Renal cortex interstitium (tissue), 11 donors: Measurements from ENCODE around the gene CD151. TPM values are rescaled to one million over a fixed set of nuclear protein-coding genes. Genes with fewer than 3 reads are reported as not detected.
A peak's percentile ranks its signal among the peaks of the same experiment; 100 is the strongest.

Experiments used
- DNase-seq, 11 donors: peaks; one replicate each; pipeline ENCODE4 v3.0.0-alpha.2; 2013; ENCODE audit warnings: low read depth in 9 of 11, low spot score in 4 of 11; ENCODE audit errors: extremely low read depth in 1 of 11
- polyA plus RNA-seq, 3 donors: library from polyadenylated mRNA; unstranded; fragments of 120-200 nt; gene quantifications; one replicate each; pipeline ENCODE4 v1.2.1, GENCODE V29; 2013; ENCODE audit not compliant: insufficient read length in 3 of 3

Gene CD151
- polyA plus RNA-seq, 3 donors, result 140 to 214 (median 206) TPM

- DNase-seq, result no peak
These were observed 28.8 kb upstream of the CD151 start for GRCh38 chr11:803770-804598.

DNA sequence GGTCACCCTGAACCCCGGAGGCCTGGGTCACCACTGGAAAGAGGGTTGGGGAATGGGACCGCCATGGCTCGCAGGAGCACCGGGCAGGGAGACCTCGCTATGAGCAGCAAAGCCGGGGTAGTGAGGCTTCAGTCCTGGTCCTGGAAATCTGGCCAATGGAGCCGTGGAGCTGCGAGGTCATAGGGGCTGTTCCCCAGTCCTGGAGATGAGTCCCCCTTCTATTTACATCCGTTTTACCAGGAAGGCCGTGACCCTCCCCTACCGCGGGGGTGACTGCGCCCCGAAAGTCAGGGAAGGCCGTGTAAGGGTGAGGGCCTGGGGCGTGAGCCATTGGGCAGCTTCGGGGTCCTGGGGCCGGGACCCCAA lies 28.2 kb upstream of the CD151 start:
- no peak for DNase-seq

DNA sequence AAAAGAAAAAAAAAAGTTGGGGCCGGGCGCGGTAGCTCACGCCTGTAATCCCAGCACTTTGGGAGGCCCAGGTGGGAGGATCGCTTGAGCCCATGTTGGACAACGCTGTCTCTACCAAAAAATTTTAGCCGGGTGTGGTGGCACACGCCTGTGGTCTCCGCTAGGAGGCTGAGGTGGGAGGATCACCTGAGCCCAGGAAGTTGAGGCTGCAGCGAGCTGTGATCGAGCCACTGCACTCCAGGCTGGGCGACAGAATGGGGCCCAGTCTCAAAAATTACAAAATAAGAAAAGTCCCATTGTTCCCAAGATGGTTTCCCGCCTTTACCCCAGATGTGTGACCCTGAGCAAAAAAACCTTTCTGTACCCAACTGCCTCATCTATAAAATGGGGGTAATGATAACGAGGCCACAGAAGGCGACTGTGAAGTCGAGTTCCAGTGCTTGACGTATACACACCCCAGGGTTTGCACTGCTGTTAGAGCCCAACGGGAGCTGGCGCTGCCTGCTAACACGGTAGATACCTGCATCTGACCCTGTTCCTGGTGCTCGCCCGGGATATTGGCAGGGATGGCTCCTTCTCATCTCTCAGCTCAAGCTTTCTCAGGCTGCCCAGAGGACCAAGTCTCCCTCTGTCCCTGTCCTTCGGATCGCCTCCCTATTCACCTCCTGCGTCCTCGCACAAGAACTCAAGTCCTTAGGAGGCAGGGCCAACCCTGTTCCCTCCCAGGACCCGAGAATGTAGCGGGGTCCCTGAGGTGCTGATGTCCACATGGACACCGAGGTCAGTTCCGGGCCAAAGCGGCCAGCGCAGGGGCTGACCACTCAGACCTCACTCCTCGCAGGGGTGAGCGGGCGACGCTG lies 24.1 kb upstream of the CD151 start:
- no peak for DNase-seq

DNA sequence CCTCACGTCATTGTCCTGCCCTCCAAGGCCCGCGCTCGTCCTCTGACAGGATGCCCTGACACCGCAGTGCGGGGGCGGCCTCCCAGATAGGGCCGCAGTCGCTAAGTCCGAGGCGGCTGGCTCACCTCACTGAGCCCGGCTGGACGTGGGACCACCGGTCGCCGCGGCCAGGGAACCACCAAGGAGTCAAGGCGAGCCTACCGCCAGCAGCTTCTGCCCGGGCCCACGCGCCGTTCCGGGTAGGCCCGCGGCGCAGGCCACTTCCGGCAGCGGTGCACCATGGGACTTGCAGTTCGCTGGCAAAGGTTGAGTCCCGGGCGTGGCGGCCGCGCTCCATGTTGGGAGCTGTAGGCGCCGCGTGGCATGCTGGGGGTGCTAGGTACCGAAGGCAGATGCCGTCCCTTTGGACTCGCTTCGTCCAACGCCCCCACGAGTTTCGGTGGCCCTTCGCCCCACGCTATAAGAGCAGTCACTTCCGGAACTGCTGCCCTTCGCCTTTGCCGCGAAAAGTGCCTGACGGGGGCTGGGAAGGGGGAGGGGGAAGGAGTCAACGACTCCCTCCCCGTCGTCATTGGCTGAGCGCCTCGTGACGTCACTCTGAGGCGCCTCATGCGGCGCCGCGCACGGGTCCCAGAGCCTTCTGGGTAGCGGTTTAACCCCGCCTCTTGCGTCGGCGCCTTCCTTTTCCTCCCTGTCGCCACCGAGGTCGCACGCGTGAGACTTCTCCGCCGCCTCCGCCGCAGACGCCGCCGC lies 23.3 kb upstream of the CD151 start, which contains the start of gene RPLP2:
RPLP2 (plus strand) TSS at position 681 of the 753 bp plus-strand sequence. CDS start 268 bp downstream, outside the sequence.
- DNase-seq, result peak; percentile 93 to 99 (median 97)

GRCh38 chr11:810040-810567 lies 22.6 kb upstream of the CD151 start:
- no peak for DNase-seq

GRCh38 chr11:811446-812245 lies 21.1 kb upstream of the CD151 start:
- no peak for DNase-seq

DNA sequence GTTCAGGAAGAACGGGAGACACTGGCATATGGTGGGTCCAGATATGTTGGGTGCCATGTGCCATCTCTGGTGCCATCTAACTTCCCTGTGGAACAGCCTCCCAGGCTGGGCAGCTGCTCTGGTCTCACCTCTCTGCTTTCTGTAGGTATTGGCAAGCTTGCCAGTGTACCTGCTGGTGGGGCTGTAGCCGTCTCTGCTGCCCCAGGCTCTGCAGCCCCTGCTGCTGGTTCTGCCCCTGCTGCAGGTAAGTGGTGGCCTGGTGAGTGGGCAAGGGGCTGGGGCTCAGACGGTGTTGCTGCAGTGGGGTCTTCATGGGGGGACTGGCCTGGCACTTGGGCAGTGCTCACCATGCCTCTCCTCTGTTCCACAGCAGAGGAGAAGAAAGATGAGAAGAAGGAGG lies 20.4 kb upstream of the CD151 start:
- no peak for DNase-seq

- no peak for DNase-seq
These were observed 19.7 kb upstream of the CD151 start for GRCh38 chr11:813072-813455.

DNA sequence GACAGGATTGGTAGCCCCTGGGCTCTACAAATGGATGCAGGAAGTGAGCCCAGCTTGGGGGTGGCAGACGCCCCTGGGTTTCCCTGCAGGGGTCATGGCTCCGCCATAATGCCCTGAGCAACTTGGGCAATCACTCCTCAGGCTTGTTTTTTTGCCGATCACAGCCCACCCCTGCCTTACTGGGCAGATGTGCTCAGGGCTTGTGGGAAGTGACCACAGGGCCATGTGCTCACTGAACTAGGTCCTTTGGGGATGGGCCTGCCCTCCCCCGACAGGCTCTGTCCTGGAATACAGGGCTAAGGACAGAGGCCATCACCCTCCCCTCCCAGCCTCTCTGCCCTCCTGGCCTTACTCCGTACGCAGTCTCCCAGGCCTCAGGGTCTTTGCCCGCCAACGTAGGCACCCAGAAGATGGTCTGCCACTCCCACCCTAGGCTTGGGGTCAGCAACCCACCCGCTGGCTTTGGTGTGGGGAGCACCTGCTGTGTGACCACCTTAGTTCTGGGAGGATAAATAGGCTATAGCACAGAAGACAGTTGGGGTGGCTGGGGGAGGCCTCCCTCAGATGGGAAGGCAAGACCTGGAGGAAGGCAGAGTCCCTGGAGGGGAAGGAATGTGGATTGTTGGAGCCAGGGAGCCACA lies 19.2 kb upstream of the CD151 start:
- DNase-seq, result no peak

GRCh38 chr11:815675-816432 lies 16.9 kb upstream of the CD151 start:
- DNase-seq, result no peak

DNA sequence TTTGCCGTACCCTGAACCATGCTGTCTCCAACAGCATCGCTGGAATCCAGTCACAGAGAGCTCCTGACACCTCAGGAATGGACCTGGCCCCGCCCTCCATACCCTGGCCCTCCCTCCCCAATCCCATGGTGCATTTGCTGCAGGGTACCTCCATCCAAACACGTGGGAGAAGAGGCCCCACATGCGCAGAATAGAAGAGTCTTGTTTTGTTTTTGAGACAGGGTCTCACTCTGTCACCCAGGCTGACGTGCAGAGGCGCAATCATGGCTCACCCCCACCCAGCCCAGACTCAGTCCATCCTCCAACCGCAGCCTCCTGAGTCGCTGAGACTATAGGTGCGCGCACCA lies 16.3 kb upstream of the CD151 start:
- DNase-seq, result no peak

DNA sequence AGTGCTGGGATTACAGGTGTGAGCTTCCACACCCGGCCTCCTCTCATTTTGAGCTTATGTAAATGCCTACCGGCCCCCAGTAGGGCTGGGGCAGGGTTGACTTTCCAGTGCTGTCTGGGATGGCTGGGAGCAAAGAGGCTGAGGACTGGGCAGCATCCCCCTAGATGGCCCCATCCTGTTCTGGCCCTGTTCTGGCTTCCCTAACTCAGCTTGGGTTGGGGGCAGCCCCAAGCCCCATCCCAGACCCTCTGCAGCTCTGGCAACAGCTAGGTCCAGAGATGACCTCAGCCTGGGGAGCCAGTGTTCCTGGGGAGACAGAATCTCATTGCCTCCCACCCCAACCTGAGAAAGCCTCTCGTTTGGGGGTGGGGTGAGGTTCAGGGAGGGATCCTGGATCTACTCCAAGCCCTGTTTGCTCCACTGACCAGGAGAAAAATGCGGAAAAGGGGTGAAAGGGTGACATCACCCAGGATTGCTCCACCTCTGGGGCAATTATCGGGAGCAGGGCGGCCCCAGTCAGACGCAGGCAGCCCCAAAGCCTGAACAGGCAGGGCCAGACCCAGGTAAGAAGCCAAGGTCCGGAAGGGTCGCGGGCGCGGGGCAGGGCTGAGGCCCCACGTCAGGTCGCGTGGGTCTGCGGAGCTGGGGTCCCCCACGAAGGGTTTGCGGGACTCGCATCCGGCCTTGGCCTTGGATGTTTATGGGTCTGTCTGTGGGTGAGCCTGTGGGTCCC lies 14.2 kb upstream of the CD151 start, which contains the start of gene PNPLA2:
PNPLA2 (plus strand) TSS at position 519 of the 733 bp plus-strand sequence. CDS start 805 bp downstream, outside the sequence.
- no peak for DNase-seq

- peak in 6 of 11 donors; percentile 74 to 86 (median 84) for DNase-seq
These were observed 13.4 kb upstream of the CD151 start for GRCh38 chr11:819129-819931.

DNA sequence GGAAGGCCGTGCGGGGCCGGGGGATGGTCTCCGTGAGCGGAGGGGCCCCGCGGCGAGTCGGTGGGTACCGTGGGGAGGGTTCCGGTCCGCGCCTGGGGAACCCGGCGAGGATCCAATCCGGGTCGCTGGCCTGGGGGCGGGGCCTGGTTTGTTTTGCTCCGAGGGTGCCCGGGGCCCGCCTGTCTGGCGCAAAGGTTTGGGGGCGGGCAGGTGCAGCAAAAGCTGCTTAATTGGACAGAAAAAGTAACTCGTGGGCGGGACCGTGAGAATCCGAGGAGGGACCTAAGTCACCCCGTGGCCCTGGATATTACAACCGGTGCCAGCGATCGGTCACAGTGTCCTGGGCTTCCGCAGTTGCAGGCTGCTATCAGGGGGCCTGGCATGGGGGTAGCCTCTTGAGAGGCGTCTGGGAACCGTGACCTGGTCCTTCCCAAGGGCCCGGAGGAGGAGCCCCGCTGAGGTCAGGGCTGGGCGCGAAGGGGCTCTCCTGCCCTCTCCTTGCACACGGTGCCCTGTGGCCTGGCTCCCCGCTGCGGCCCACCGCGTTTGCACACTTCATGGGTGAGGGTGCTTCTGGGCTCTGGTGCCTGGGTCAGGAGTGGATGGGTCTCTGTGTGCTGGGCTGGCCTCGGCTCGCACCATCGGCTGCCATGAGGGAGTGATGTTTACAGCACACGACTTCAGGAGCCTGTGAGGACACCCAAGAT lies 12.7 kb upstream of the CD151 start:
- DNase-seq, result peak in 1 of 11 donors; percentile 72
